Measurements from ENCODE around the gene LRBA. TPM values are rescaled to one million over a fixed set of nuclear protein-coding genes. Genes with fewer than 3 reads are reported as not detected.

The LRBA gene
- total and polyA plus RNA-seq, 2 donors (not counting 3 experiments of a cell fraction or from before 2014, with no cell fraction given), result 18.0 to 35.1 TPM

- intact Hi-C loops (cut with micrococcal nuclease), result no loop called here
- H3K36me3 ChIP-seq (ENCODE audit: control insufficient read depth in 2 of 2, extremely low read depth in 1 of 2, insufficient read depth in 2 of 2, low read length in 2 of 2), result no peaks in the 10 kb centered on the region
Measured at GRCh38 chr4:150990250-150990649, 24.8 kb downstream of the LRBA start.

More at GRCh38 chr4:150990250-150990649, 24.8 kb downstream of the LRBA start:
- dilution Hi-C loops (cut with MboI; ENCODE audit: extremely low pct_ligation_motif_present, low sequenced_read_pairs), result no loop called here
- Histone ChIP-seq H3K27ac (ENCODE audit: insufficient read depth, low read depth, low read length) (no peak overlapping the region), H3K4me2 (ENCODE audit: insufficient read depth, low read length) (no peak overlapping the region), H3K27me3 (ENCODE audit: control insufficient read depth in 2 of 2, insufficient read depth in 2 of 2, low read length in 2 of 2) (no peaks in the 10 kb centered on the region), H3K9ac (replicated peaks; ENCODE audit: extremely low read depth, insufficient read depth, low read length) (no peak overlapping the region), H3K9me1 (replicated peaks; ENCODE audit: control insufficient read depth, extremely low read depth, insufficient read depth, low read length) (no peaks in the 10 kb centered on the region), H3K4me3 (replicated peaks in 1 of 3; ENCODE audit: insufficient read depth in 1 of 3, low read depth in 1 of 3, low read length in 3 of 3) (no peak overlapping the region), H3K4me1 (ENCODE audit: control insufficient read depth, extremely low read depth, insufficient read depth, low read length) (no peaks in the 10 kb centered on the region), H2AFZ (ENCODE audit: low read depth, low read length) (no peak overlapping the region), H3K9me3 (replicated peaks; ENCODE audit: control insufficient read depth, insufficient read depth, low read length) (no peaks in the 10 kb centered on the region), H3K79me2 (ENCODE audit: control insufficient read depth, insufficient read depth, low read length) (peaks cover 18% of the 10 kb centered on the region), H4K20me1 (replicated peaks; ENCODE audit: control insufficient read depth, extremely low read depth, insufficient read depth, low read length) (no peaks in the 10 kb centered on the region)
- no peak for FAIRE-seq
- no TSS peak for BruUV-seq (replicated peaks)
- DNase-seq (ENCODE audit: low read depth, low spot score), result no peak
- TF ChIP-seq, protein P1, sequence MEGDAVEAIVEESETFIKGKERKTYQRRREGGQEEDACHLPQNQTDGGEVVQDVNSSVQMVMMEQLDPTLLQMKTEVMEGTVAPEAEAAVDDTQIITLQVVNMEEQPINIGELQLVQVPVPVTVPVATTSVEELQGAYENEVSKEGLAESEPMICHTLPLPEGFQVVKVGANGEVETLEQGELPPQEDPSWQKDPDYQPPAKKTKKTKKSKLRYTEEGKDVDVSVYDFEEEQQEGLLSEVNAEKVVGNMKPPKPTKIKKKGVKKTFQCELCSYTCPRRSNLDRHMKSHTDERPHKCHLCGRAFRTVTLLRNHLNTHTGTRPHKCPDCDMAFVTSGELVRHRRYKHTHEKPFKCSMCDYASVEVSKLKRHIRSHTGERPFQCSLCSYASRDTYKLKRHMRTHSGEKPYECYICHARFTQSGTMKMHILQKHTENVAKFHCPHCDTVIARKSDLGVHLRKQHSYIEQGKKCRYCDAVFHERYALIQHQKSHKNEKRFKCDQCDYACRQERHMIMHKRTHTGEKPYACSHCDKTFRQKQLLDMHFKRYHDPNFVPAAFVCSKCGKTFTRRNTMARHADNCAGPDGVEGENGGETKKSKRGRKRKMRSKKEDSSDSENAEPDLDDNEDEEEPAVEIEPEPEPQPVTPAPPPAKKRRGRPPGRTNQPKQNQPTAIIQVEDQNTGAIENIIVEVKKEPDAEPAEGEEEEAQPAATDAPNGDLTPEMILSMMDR (IDR thresholded peaks at IDR 0.05; ENCODE audit: extremely low read depth in 1 of 2, insufficient read depth in 1 of 2, low read depth in 1 of 2, low read length in 2 of 2), result no peak
- TF ChIP-seq MYC (IDR thresholded peaks at IDR 0.05; ENCODE audit: low read depth, low read length) (no peak), POLR2AphosphoS5 (IDR thresholded peaks at IDR 0.05; ENCODE audit: insufficient read depth, low read depth, low read length) (no peak), FOS (IDR thresholded peaks at IDR 0.05; ENCODE audit: borderline replicate concordance, insufficient read depth, low read length) (no peak), GATA2 (IDR thresholded peaks at IDR 0.05; ENCODE audit: insufficient read depth, insufficient read length, low read depth, low read length) (no peak), EZH2 (IDR thresholded peaks at IDR 0.05; ENCODE audit: borderline replicate concordance, low read depth, low read length, severe bottlenecking) (no peak), POLR2A (IDR thresholded peaks at IDR 0.05; ENCODE audit: low read depth, low read length) (no peak), JUN (IDR thresholded peaks at IDR 0.05; ENCODE audit: borderline replicate concordance, insufficient read depth, insufficient read length, low read depth) (no peak), MAX (IDR thresholded peaks at IDR 0.05; ENCODE audit: insufficient read depth, insufficient read length) (no peak)
- ChIA-PET CTCF (no interaction called here), POLR2A (no interaction called here)
